Medulla oblongata (tissue), 1 donor: Measurements from ENCODE around the gene VWA3A.
"Not testable (repeated sequence)": the region's sequence is repeated elsewhere in the genome, so short reads cannot be mapped to it uniquely, and the experiment has no call there.

Source experiments
- DNase-seq: peaks from one replicate; pipeline ENCODE4 v3.0.0-alpha.2; 2015; ENCODE audit errors: extremely low spot score

Gene VWA3A

GRCh38 chr16:22092143-22092933 is at the start of gene VWA3A:
TSS of gene VWA3A (plus strand) at chr16:22092541. CDS start at chr16:22092638, 97 bp downstream.
- DNase-seq, result peak; percentile 35

GRCh38 chr16:22043882-22044281 is 48.5 kb upstream of the VWA3A start:
- DNase-seq, result not testable (repeated sequence)

GRCh38 chr16:22045888-22046287 is 46.5 kb upstream of the VWA3A start:
- not testable (repeated sequence) for DNase-seq

- DNase-seq, result no peak
These were observed 41.4 kb upstream of the VWA3A start for GRCh38 chr16:22050963-22051362.

GRCh38 chr16:22052980-22053379 is 39.4 kb upstream of the VWA3A start:
- no peak for DNase-seq

- DNase-seq, result no peak
These were observed 38.4 kb upstream of the VWA3A start for GRCh38 chr16:22053921-22054341.

- DNase-seq, result no peak
These were observed 37.3 kb upstream of the VWA3A start for GRCh38 chr16:22054847-22055590.

GRCh38 chr16:22055881-22056280 is 36.5 kb upstream of the VWA3A start:
- no peak for DNase-seq

GRCh38 chr16:22063888-22064467 is 28.4 kb upstream of the VWA3A start:
- DNase-seq, result no peak

- no peak for DNase-seq
These were observed 27.1 kb upstream of the VWA3A start for GRCh38 chr16:22065252-22065651.

- DNase-seq, result no peak
These were observed 21.7 kb upstream of the VWA3A start for GRCh38 chr16:22070361-22071330.

- DNase-seq, result no peak
These were observed 20.9 kb upstream of the VWA3A start for GRCh38 chr16:22071331-22071910.

GRCh38 chr16:22073350-22073749 is 19.0 kb upstream of the VWA3A start:
- no peak for DNase-seq

GRCh38 chr16:22075043-22075757 is 17.1 kb upstream of the VWA3A start:
- no peak for DNase-seq

- DNase-seq, result no peak
These were observed 16.6 kb upstream of the VWA3A start for GRCh38 chr16:22075776-22076175.

GRCh38 chr16:22077700-22078313 is 14.5 kb upstream of the VWA3A start:
- DNase-seq, result peak; percentile 66

- no peak for DNase-seq
These were observed 13.7 kb upstream of the VWA3A start for GRCh38 chr16:22078656-22079055.

GRCh38 chr16:22081050-22081449 is 11.3 kb upstream of the VWA3A start:
- no peak for DNase-seq

GRCh38 chr16:22086440-22086839 is 5.9 kb upstream of the VWA3A start:
- DNase-seq, result no peak

- no peak for DNase-seq
These were observed 3.7 kb upstream of the VWA3A start for GRCh38 chr16:22088642-22089041.
